ENCODE measurements around the gene FOXB1.

The FOXB1 gene

DNA sequence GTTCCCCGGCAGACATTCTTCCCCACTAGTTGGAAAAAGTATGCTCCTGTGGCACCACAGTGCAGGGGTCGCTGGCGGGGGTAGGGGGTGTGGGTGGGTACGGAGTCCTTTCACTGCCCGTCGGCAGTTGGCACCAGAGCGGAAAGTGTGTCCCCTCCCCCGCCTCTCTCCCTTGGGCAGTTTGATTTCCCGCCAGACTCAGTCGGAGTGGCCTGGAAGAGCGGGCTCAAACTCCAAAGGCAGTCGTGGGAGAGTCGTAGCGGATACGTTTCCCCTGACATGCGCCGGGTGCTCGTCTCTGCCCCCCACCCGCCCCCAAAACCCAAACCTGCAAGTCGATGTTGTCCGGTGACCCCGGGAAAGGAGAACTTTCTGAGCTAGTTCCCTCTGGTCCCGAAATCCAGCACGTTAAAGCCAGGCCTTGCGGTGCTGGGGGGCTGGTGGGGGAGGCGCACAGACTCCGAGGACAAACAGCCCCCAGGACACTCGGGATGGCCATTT, 4.4 kb upstream of the FOXB1 start:
- no peak for DNase-seq

GRCh38 chr15:60000113-60000823, 3.8 kb upstream of the FOXB1 start:
- no peak for DNase-seq

DNA sequence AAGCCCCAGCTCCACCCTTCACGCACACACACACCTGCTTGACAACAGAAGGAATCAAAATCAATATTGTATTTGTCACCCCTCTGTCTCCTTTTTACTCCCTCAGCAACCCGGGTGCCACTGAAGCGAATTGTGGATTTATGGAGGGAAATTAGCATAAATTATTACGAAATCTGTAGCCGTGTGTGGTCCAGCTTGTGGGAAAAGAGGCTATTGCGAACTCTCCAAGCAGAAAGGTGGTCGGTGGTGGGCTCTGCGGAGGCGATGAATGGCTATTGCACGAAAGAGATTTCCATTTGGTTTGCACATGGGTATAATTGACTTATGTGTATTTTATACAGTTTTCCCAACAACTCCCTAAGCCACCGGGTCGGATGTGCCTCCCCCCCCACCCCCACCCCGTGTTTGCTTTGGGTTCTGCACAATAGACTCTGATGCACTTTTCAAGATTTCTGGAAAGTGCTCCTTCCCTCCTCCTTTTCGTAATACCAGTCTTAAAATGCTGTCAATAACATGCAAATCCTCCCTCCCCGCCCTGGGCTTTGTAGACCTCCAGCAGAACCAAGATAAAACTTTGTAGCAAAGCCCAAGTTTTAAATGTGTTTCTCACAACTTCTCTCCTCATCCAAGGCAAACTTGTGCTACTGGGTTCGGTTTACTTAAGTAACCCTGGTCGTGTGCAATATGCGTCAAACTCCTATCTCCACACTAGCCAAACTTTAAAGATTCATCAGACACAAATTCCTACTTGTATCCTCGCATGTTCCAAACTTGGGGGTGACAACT, 3.1 kb upstream of the FOXB1 start:
- peak; percentile 7 for DNase-seq

- DNase-seq, result no peak
Measured at GRCh38 chr15:60001610-60002527, 2.2 kb upstream of the FOXB1 start.

DNA sequence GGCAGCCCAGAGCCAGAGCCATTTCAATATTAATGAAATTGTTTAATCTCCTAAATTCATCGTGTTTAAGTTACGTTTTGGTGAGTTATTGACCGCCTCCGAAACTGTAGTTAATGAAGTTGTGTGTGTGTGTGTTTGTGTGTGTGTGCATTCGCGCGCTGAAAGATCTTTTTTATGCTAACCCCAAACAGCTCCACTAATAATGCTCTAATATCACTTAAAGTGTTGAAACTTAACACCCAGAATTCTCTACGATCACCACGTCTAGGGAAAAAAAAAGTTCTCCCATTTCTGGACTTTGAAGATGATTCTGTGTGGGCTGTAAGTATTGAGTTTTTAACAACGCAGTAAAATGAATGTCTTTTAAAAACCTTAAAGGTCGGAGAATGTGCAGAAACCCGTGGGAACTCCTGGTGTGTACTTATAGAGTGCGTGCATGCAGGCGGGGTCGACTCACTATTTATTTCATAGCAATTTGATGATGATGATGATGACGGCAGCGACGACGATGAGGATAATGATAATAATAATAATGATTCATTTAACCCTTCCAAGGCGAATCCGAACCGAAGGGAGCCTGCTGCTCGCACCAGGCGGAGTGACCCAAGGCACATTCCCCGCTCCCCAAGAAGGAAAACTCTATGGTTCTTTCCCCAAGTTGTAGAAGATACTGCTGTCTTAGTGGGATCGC, 1.4 kb upstream of the FOXB1 start:
- no peak for DNase-seq

DNA sequence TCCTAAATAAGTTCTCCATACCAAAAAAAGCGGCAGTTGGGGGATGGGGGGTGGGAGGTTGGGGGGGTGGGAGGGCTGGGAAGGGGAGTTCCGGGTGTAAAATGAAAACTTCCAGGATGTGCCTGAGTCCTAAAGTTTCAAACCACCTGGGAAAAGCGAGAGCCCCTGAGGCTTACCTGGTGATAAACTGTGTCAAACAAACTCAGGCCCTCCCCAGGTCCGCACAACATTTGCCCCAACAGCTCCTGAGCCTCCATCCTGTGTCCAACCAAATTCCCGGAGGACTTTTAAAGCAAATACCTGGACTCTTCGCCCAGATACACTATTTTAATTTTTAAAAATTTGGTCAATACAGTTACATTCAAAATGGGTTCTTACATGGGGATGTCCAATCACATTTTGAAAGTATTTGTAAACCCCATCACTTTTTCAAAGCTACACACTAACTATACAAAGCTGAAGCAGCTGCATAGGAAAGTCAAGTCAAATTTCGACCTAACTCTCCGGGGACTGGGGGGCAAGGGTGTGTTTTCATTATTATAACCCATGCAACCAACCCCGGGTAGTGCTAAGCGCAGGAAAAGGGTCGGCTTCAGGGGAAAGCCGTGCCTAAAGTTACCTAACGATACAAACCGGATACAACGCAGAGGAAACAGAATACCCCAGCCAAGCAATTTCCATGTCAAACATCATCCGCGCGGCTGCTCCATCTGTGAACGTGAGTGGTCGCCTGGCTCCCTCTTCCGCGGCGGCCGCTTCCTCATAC, 685 bp upstream of the FOXB1 start:
- no peak for DNase-seq

DNA sequence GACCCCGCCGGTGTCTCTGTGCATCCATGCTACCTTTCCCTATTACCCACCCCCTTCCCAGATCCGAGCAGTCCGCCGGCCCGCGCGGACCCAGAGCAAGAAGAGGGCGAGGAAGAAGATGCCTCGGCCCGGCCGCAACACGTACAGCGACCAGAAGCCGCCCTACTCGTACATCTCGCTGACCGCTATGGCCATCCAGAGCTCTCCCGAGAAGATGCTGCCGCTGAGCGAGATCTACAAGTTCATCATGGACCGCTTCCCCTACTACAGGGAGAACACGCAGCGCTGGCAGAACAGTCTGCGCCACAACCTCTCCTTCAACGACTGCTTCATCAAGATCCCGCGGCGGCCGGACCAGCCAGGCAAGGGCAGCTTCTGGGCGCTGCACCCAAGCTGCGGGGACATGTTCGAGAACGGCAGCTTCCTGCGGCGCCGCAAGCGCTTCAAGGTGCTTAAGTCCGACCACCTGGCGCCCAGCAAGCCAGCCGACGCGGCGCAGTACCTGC, 788 bp downstream of the FOXB1 start:
- DNase-seq, result no peak

GRCh38 chr15:60005352-60006202, 1.5 kb downstream of the FOXB1 start:
- DNase-seq, result no peak

- DNase-seq, result no peak
Measured at GRCh38 chr15:60006203-60006862, 2.2 kb downstream of the FOXB1 start.

- DNase-seq, result no peak
Measured at GRCh38 chr15:60006873-60007272, 2.8 kb downstream of the FOXB1 start.

GRCh38 chr15:60009124-60009960, 5.2 kb downstream of the FOXB1 start:
- DNase-seq, result peak; percentile 15

- DNase-seq, result no peak
Measured at GRCh38 chr15:60009980-60010732, 6.0 kb downstream of the FOXB1 start.

DNA sequence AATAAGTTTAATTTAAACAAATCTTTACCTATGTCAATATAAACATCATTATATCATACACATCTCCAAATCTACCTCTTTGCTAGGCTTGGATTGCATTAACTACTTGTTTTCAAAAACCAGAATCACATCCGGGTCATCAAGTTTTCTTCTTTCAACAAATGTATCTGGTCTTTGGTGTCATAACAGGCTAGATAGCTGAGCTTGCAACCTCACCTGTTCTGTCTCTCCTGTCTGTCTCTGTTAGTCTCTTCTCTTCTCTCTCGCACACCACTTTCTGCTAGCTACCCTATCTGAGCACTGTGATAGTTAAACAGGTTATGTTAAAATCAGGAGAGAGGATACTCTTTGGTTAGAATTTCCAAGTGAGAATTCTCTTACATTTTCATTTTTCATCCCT, 6.7 kb downstream of the FOXB1 start:
- no peak for DNase-seq

- no peak for DNase-seq
Measured at GRCh38 chr15:60012695-60013094, 8.6 kb downstream of the FOXB1 start.

GRCh38 chr15:60017538-60018520, 13.7 kb downstream of the FOXB1 start:
- DNase-seq, result no peak

GRCh38 chr15:60020736-60021135, 16.6 kb downstream of the FOXB1 start:
- no peak for DNase-seq
